ENCODE results near the gene GGA3. TPM values are rescaled to one million over a fixed set of nuclear protein-coding genes. Genes with fewer than 3 reads are reported as not detected.

GGA3 gene
- total RNA-seq, 1 experiment from 2014 or later: 61.6 TPM

GRCh38 chr17:75241502-75241901 is 19.9 kb downstream of the GGA3 start:
- no peak for ATAC-seq
- Histone ChIP-seq H3K36me3 (ENCODE audit: control insufficient read depth, insufficient read depth, low read length) (peaks cover 15% of the 10 kb centered on the region), H3K27me3 (ENCODE audit: control insufficient read depth, insufficient read depth, low read length) (no peaks in the 10 kb centered on the region), H3K9me3 (ENCODE audit: control insufficient read depth, insufficient read depth, low read depth, low read length) (no peaks in the 10 kb centered on the region), H3K4me1 (ENCODE audit: control insufficient read depth, insufficient read depth, low read length) (0 out of 2 replicates have a peak, but pooled peaks cover 3% of the 10 kb centered on the region), H3K27ac (ENCODE audit: low read length) (no peak overlapping the region), H3K4me3 (ENCODE audit: low read depth in 2 of 2, low read length in 2 of 2) (no peak overlapping the region)
- ChIA-PET CTCF (interaction anchor here (0.6 kb wide), 1 partner anchor 11 kb away, joined by 7 read pairs; no protein-coding TSS in a partner anchor), POLR2A (no interaction called here)
- no peak for DNase-seq (ENCODE audit: low read depth, low spot score)
- intact Hi-C loops (cut with micrococcal nuclease; ENCODE audit: unreplicated experiment): no loop called here
- TF ChIP-seq SIN3A (IDR thresholded peaks at IDR 0.05; ENCODE audit: borderline replicate concordance, insufficient read depth, low read depth, low read length) (no peak), POLR2AphosphoS5 (IDR thresholded peaks at IDR 0.05; ENCODE audit: low read depth, low read length) (no peak), REST (IDR thresholded peaks at IDR 0.05; ENCODE audit: insufficient read depth in 1 of 2, low read depth in 2 of 2, low read length in 1 of 2) (no peak)
- BruUV-seq (replicated peaks): no TSS peak
- in situ Hi-C loops (cut with HindIII; ENCODE audit: low pct_unique_long_range_greater_than_20kb, low sequenced_read_pairs): no loop called here

GRCh38 chr17:75241143-75241430 is 20.3 kb downstream of the GGA3 start:
- peaks cover 19% of the 10 kb centered on the region for H3K36me3 ChIP-seq (ENCODE audit: control insufficient read depth, insufficient read depth, low read length)
- CTCF ChIA-PET: interaction anchor here (0.6 to 2.0 kb wide), 6 partner anchors 21 to 215 kb away, joined by 3 to 7 read pairs (median 4); partner anchors contain the start of genes MIF4GD and TMEM94
- H3K9me3 ChIP-seq (ENCODE audit: control insufficient read depth, insufficient read depth, low read depth, low read length): no peaks in the 10 kb centered on the region
- H3K27me3 ChIP-seq (ENCODE audit: control insufficient read depth, insufficient read depth, low read length): no peaks in the 10 kb centered on the region
- H3K4me3 ChIP-seq (ENCODE audit: low read depth in 2 of 2, low read length in 2 of 2): no peak overlapping the region
- no peak overlapping the region for H3K27ac ChIP-seq (ENCODE audit: low read length)
- in situ Hi-C loops (cut with HindIII; ENCODE audit: low pct_unique_long_range_greater_than_20kb, low sequenced_read_pairs): no loop called here
- intact Hi-C loops (cut with micrococcal nuclease; ENCODE audit: unreplicated experiment): no loop called here
- H3K4me1 ChIP-seq (ENCODE audit: control insufficient read depth, insufficient read depth, low read length): 0 out of 2 replicates have a peak, but pooled peaks cover 3% of the 10 kb centered on the region
- BruUV-seq (replicated peaks): no TSS peak
- POLR2A ChIA-PET: no interaction called here
- ATAC-seq: no peak
- no peak for DNase-seq (ENCODE audit: low read depth, low spot score)
- TF ChIP-seq REST (IDR thresholded peaks at IDR 0.05; ENCODE audit: insufficient read depth in 1 of 2, low read depth in 2 of 2, low read length in 1 of 2) (no peak), CTCF (IDR thresholded peaks at IDR 0.05) (no peak), SIN3A (IDR thresholded peaks at IDR 0.05; ENCODE audit: borderline replicate concordance, insufficient read depth, low read depth, low read length) (no peak), POLR2AphosphoS5 (IDR thresholded peaks at IDR 0.05; ENCODE audit: low read depth, low read length) (no peak), TCF7L2 (IDR thresholded peaks at IDR 0.05; ENCODE audit: low read depth, low read length) (no peak)

All from Panc1 (cell line).